CD14-positive monocyte (primary cell): ENCODE results near the gene KLHL22. TPM values are rescaled to one million over a fixed set of nuclear protein-coding genes. Genes with fewer than 3 reads are reported as not detected.
"Not testable (repeated sequence)": the region's sequence is repeated elsewhere in the genome, so short reads cannot be mapped to it uniquely, and the experiment has no call there.

Experiments used
- DNase-seq, 3 donors: peaks; one replicate each; pipeline ENCODE4 v3.0.0-alpha.2; 2011 to 2022
- H2AFZ ChIP-seq: 2 replicates; pipeline ENCODE4 v1.6.0; 2012; ENCODE audit warnings: mild to moderate bottlenecking, low read depth, low read length, inconsistent platforms; ENCODE audit not compliant: insufficient read depth, poor library complexity, severe bottlenecking
- H3K27ac ChIP-seq, 2 donors: 1 replicate in 1 of 2; 2 replicates in 1 of 2; pipeline ENCODE4 v1.5.1; 2012 to 2013; ENCODE audit warnings: low read length in 2 of 2, control low read depth in 1 of 2, inconsistent platforms in 1 of 2, low read depth in 1 of 2, mild to moderate bottlenecking in 1 of 2
- H3K27me3 ChIP-seq, 2 donors: one replicate each; pipeline versions ENCODE4 v1.6.0 to v1.6.1; 2011 to 2013; ENCODE audit warnings: low read length in 2 of 2; ENCODE audit not compliant: control insufficient read depth in 2 of 2, insufficient read depth in 2 of 2
- H3K36me3 ChIP-seq, 2 donors: replicated peaks in 1 of 2; 1 replicate in 1 of 2; 2 replicates in 1 of 2; pipeline versions ENCODE4 v1.5.1 to v1.6.1; 2012 to 2013; ENCODE audit warnings: low read length in 2 of 2, control low read depth in 1 of 2, inconsistent platforms in 1 of 2, mild to moderate bottlenecking in 1 of 2; ENCODE audit not compliant: insufficient read depth in 2 of 2, control insufficient read depth in 1 of 2
- H3K4me1 ChIP-seq, 2 donors: 1 replicate in 1 of 2; 2 replicates in 1 of 2; pipeline versions ENCODE4 v1.5.1 to v1.6.1; 2012 to 2013; ENCODE audit warnings: low read length in 2 of 2, control low read depth in 1 of 2, inconsistent platforms in 1 of 2, mild to moderate bottlenecking in 1 of 2, moderate library complexity in 1 of 2; ENCODE audit not compliant: insufficient read depth in 2 of 2, control insufficient read depth in 1 of 2
- H3K4me2 ChIP-seq: replicated peaks from 2 replicates; pipeline ENCODE3; 2012; ENCODE audit warnings: low read length, moderate library complexity, mild to moderate bottlenecking; ENCODE audit not compliant: poor library complexity, severe bottlenecking; ENCODE audit errors: extremely low read depth
- H3K4me3 ChIP-seq, 3 experiments: fragments of 200-600 bp in 1 of 3; sonication (generic) in 1 of 3; replicated peaks in 1 of 3; 1 replicate in 2 of 3; 2 replicates in 1 of 3; pipeline ENCODE4 v1.5.1; 2011 to 2013; ENCODE audit warnings: low read length in 3 of 3, mild to moderate bottlenecking in 3 of 3, control low read depth in 2 of 3, low read depth in 2 of 3, inconsistent platforms in 1 of 3, moderate library complexity in 1 of 3
- H3K79me2 ChIP-seq: 2 replicates; pipeline ENCODE4 v1.6.0; 2012; ENCODE audit warnings: mild to moderate bottlenecking, control low read depth, inconsistent platforms, low read length, moderate library complexity; ENCODE audit not compliant: insufficient read depth
- H3K9ac ChIP-seq: 2 replicates; pipeline ENCODE4 v1.6.0; 2017; ENCODE audit warnings: low read length, mild to moderate bottlenecking; ENCODE audit not compliant: insufficient read depth, poor library complexity, severe bottlenecking
- H3K9me3 ChIP-seq, 2 donors: replicated peaks in 1 of 2; 1 replicate in 1 of 2; 2 replicates in 1 of 2; pipeline versions ENCODE4 v1.5.1 to v1.6.1; 2012 to 2013; ENCODE audit warnings: low read length in 2 of 2, control low read depth in 1 of 2; ENCODE audit not compliant: control insufficient read depth in 1 of 2, insufficient read depth in 1 of 2
- H4K20me1 ChIP-seq: 2 replicates; pipeline ENCODE4 v1.6.0; 2012; ENCODE audit warnings: mild to moderate bottlenecking, low read length, control low read depth, moderate library complexity; ENCODE audit not compliant: insufficient read depth
- H3K27ac Mint-ChIP-seq, 7 donors: one replicate each; pipeline ENCODE4 v1.8.0; 2020; ENCODE audit warnings: mild to moderate bottlenecking in 7 of 7, mixed read lengths in 7 of 7, moderate library complexity in 6 of 7, inconsistent platforms in 2 of 7
- H3K27me3 Mint-ChIP-seq, 3 donors: one replicate each; pipeline ENCODE4 v1.8.0; 2021 to 2022; ENCODE audit warnings: low read depth in 3 of 3, mild to moderate bottlenecking in 3 of 3, mixed read lengths in 3 of 3, moderate library complexity in 3 of 3, inconsistent platforms in 1 of 3
- H3K36me3 Mint-ChIP-seq, 2 donors: one replicate each; pipeline ENCODE4 v1.8.0; 2020; ENCODE audit warnings: mixed read lengths in 2 of 2, inconsistent platforms in 1 of 2, mild to moderate bottlenecking in 1 of 2
- H3K4me1 Mint-ChIP-seq: one replicate; pipeline ENCODE4 v1.8.0; 2020; ENCODE audit warnings: mild to moderate bottlenecking, mixed read lengths
- H3K4me3 Mint-ChIP-seq, 2 donors: one replicate each; pipeline ENCODE4 v1.8.0; 2020; ENCODE audit warnings: mild to moderate bottlenecking in 2 of 2, mixed read lengths in 2 of 2, moderate library complexity in 1 of 2
- H3K9me3 Mint-ChIP-seq, 7 donors: one replicate each; pipeline ENCODE4 v1.8.0; 2020 to 2022; ENCODE audit warnings: mixed read lengths in 7 of 7, mild to moderate bottlenecking in 6 of 7, moderate library complexity in 6 of 7, inconsistent platforms in 2 of 7
- WGBS: methylation state at CpG from one replicate; pipeline ENCODE4 v1.1.5; 2013; ENCODE audit warnings: missing lambda C conversion rate; ENCODE audit not compliant: insufficient coverage; 5-methylcytosine and 5-hydroxymethylcytosine counted together
- intact Hi-C, 2 donors: fragments of 100-400 bp; cut with micrococcal nuclease; formaldehyde crosslinking; loops; one replicate each; pipeline versions ENCODE4 v1.15.0 to v1.15.1; 2023
- polyA plus RNA-seq, 3 donors: library from polyadenylated mRNA; depleted of rRNA in 1 of 3; unstranded in 2 of 3; stranded (reverse) in 1 of 3; fragments of 300-500 nt in 2 of 3; fragments of >200 nt in 1 of 3; fragmentation: Illumina TruSeq in 2 of 3; gene quantifications; 1 replicate in 2 of 3; 2 replicates in 1 of 3; pipeline ENCODE4 v1.2.3, GENCODE V29; 2012 to 2021
- TF ChIP-seq, protein P1 (sequence below): fragments of 200-600 bp; IDR thresholded peaks from one replicate; pipeline ENCODE4 v1.8.0; 2022; ENCODE audit warnings: antibody characterized with exemption, mild to moderate bottlenecking

Gene KLHL22
- polyA plus RNA-seq, 3 donors, result 7.8 to 15.6 (median 9.2) TPM

- Mint-ChIP-seq H3K27ac (no peak overlapping the region), H3K4me1 (peaks cover 14% of the 10 kb centered on the region), H3K9me3 (no peaks in the 10 kb centered on the region), H3K27me3 (peaks cover 0 to 5% (median 4%) of the 10 kb centered on the region in 3 donors), H3K36me3 (no peaks in the 10 kb centered on the region), H3K4me3 (no peak overlapping the region)
- H3K27ac ChIP-seq, result no peak overlapping the region
- H3K36me3 ChIP-seq, result no peaks in the 10 kb centered on the region
- 100% methylated on average over 6 of the region's 9 CpGs for WGBS
- H3K27me3 ChIP-seq, result no peaks in the 10 kb centered on the region
- no peak overlapping the region for H2AFZ ChIP-seq
- DNase-seq, result no peak
- intact Hi-C loops, result no loop called here
- H3K9me3 ChIP-seq, result no peaks in the 10 kb centered on the region
- H3K4me3 ChIP-seq, result no peak overlapping the region
- H3K4me2 ChIP-seq, result no peak overlapping the region
- no peak overlapping the region for H3K9ac ChIP-seq
- H4K20me1 ChIP-seq, result no peaks in the 10 kb centered on the region
- peaks cover 3 to 6% of the 10 kb centered on the region in 2 donors for H3K4me1 ChIP-seq
- TF ChIP-seq, protein P1, sequence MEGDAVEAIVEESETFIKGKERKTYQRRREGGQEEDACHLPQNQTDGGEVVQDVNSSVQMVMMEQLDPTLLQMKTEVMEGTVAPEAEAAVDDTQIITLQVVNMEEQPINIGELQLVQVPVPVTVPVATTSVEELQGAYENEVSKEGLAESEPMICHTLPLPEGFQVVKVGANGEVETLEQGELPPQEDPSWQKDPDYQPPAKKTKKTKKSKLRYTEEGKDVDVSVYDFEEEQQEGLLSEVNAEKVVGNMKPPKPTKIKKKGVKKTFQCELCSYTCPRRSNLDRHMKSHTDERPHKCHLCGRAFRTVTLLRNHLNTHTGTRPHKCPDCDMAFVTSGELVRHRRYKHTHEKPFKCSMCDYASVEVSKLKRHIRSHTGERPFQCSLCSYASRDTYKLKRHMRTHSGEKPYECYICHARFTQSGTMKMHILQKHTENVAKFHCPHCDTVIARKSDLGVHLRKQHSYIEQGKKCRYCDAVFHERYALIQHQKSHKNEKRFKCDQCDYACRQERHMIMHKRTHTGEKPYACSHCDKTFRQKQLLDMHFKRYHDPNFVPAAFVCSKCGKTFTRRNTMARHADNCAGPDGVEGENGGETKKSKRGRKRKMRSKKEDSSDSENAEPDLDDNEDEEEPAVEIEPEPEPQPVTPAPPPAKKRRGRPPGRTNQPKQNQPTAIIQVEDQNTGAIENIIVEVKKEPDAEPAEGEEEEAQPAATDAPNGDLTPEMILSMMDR, result no peak
- H3K79me2 ChIP-seq, result no peaks in the 10 kb centered on the region
These were observed 82.2 kb downstream of the KLHL22 start for GRCh38 chr22:20413217-20414058.

GRCh38 chr22:20412474-20413216, 83.0 kb downstream of the KLHL22 start:
- H3K9me3 Mint-ChIP-seq, result no peaks in the 10 kb centered on the region
- no peak overlapping the region for H3K27ac ChIP-seq
- H2AFZ ChIP-seq, result no peak overlapping the region
- H3K4me2 ChIP-seq, result no peak overlapping the region
- no peak overlapping the region for H3K4me3 ChIP-seq
- DNase-seq, result no peak
- H3K4me1 ChIP-seq, result no peaks in the 10 kb centered on the region
- peaks cover 0 to under 1% of the 10 kb centered on the region in 2 donors for H3K36me3 Mint-ChIP-seq
- peaks cover 6% of the 10 kb centered on the region for H3K4me1 Mint-ChIP-seq
- WGBS, result 70% methylated on average over 3 of the region's 10 CpGs
- intact Hi-C loops, result no loop called here
- no peak overlapping the region for H3K9ac ChIP-seq
- no peaks in the 10 kb centered on the region for H4K20me1 ChIP-seq
- TF ChIP-seq, protein P1, result no peak
- H3K36me3 ChIP-seq, result no peaks in the 10 kb centered on the region
- H3K9me3 ChIP-seq, result no peaks in the 10 kb centered on the region
- no peaks in the 10 kb centered on the region for H3K79me2 ChIP-seq
- no peaks in the 10 kb centered on the region for H3K27me3 ChIP-seq
- peaks cover 0 to 4% (median 3%) of the 10 kb centered on the region in 3 donors for H3K27me3 Mint-ChIP-seq
- no peak overlapping the region for H3K4me3 Mint-ChIP-seq
- H3K27ac Mint-ChIP-seq, result no peak overlapping the region

DNA sequence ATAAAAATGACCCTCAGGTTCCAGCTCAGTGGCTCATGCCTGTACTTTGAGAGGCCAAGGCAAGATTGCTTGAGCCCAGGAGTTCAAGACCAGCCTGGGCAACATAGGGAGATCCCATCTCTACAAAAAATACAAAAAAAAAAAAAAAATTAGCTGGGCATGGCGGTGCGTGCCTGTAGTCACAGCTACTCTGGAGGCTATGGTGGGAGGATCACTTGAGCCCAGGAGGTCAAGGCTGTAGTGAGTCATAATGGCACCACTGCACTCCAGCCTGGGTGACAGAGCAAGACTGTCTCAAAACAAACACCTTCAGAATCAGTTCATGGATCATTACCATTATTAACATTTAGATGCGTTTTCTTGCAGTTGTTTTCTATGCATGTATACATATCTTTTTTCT, 86.2 kb downstream of the KLHL22 start:
- H3K4me2 ChIP-seq, H3K79me2 ChIP-seq, H3K27me3 Mint-ChIP-seq, H3K9me3 Mint-ChIP-seq, intact Hi-C loops, H3K9ac ChIP-seq, DNase-seq, H3K4me1 Mint-ChIP-seq, H3K27ac Mint-ChIP-seq, H3K4me3 ChIP-seq, H3K4me1 ChIP-seq, H3K9me3 ChIP-seq, H3K4me3 Mint-ChIP-seq, H2AFZ ChIP-seq, H3K27ac ChIP-seq, H4K20me1 ChIP-seq, H3K27me3 ChIP-seq: not testable (repeated sequence)
- WGBS, result no CpG with 5 or more reads among the region's 3 CpGs
- H3K36me3 Mint-ChIP-seq, result peaks cover 25 to 27% of the 10 kb centered on the region in 2 donors
- H3K36me3 ChIP-seq, result peaks cover 16 to 21% of the 10 kb centered on the region in 2 donors
